Common myeloid progenitor, CD34-positive (primary cell): ENCODE measurements around the gene NAA50.

Source experiments
- CTCF ChIA-PET: fragments of 350-600 bp; sonication (Branson Sonifier 250); formaldehyde crosslinking; loops from one replicate; lab custom pipeline; 2021; ENCODE audit warnings: antibody characterized with exemption; lab: Charles Lee
- POLR2A ChIA-PET: fragments of 350-600 bp; sonication (Branson Sonifier 250); formaldehyde crosslinking; loops from one replicate; lab custom pipeline; 2021; ENCODE audit warnings: antibody characterized with exemption; lab: Charles Lee
- DNase-seq, 3 donors: peaks; one replicate each; pipeline versions ENCODE4 v3.0.0 to v3.0.0-alpha.2; 2013
- H3K27ac ChIP-seq, 2 experiments: 1 replicate in 1 of 2; 2 replicates in 1 of 2; pipeline ENCODE4 v1.7.0; 2013; ENCODE audit warnings: inconsistent platforms in 2 of 2, low read length in 2 of 2, mild to moderate bottlenecking in 2 of 2, low read depth in 1 of 2, moderate library complexity in 1 of 2; ENCODE audit not compliant: severe bottlenecking in 2 of 2, insufficient read depth in 1 of 2, poor library complexity in 1 of 2
- H3K27me3 ChIP-seq, 5 experiments: replicated peaks in 2 of 5; 1 replicate in 3 of 5; 2 replicates in 2 of 5; pipeline versions ENCODE4 v1.6.1 to v1.7.0; 2013; ENCODE audit warnings: low read length in 4 of 5, mild to moderate bottlenecking in 2 of 5, moderate library complexity in 2 of 5, inconsistent platforms in 1 of 5; ENCODE audit not compliant: insufficient read depth in 5 of 5, control insufficient read depth in 4 of 5
- H3K36me3 ChIP-seq, 4 experiments: 1 replicate in 2 of 4; 2 replicates in 2 of 4; pipeline versions ENCODE4 v1.6.1 to v1.7.0; 2013; ENCODE audit warnings: low read length in 3 of 4, control low read depth in 1 of 4, mild to moderate bottlenecking in 1 of 4; ENCODE audit not compliant: control insufficient read depth in 4 of 4, insufficient read depth in 4 of 4
- H3K4me1 ChIP-seq, 4 experiments: 1 replicate in 3 of 4; 2 replicates in 1 of 4; pipeline versions ENCODE4 v1.6.1 to v1.7.1; 2013; ENCODE audit warnings: low read length in 3 of 4, mild to moderate bottlenecking in 3 of 4, control low read depth in 1 of 4, inconsistent platforms in 1 of 4, moderate library complexity in 1 of 4; ENCODE audit not compliant: control insufficient read depth in 4 of 4, insufficient read depth in 4 of 4; ENCODE audit errors: control extremely low read depth in 1 of 4
- H3K4me3 ChIP-seq, 7 experiments: 1 replicate in 4 of 7; 2 replicates in 3 of 7; pipeline versions ENCODE4 v1.5.1 to v1.7.0; 2013; ENCODE audit warnings: mild to moderate bottlenecking in 7 of 7, low read length in 6 of 7, moderate library complexity in 6 of 7, inconsistent platforms in 2 of 7, low read depth in 2 of 7, control low read depth in 1 of 7; ENCODE audit not compliant: insufficient read depth in 4 of 7, control insufficient read depth in 1 of 7; ENCODE audit errors: extremely low read depth in 1 of 7
- H3K9me3 ChIP-seq, 5 experiments: 1 replicate in 4 of 5; 2 replicates in 1 of 5; pipeline versions ENCODE4 v1.6.1 to v1.7.1; 2013; ENCODE audit warnings: low read length in 4 of 5, mild to moderate bottlenecking in 2 of 5, inconsistent platforms in 1 of 5, low read depth in 1 of 5, moderate library complexity in 1 of 5; ENCODE audit not compliant: control insufficient read depth in 4 of 5, insufficient read depth in 2 of 5; ENCODE audit errors: control extremely low read depth in 1 of 5
- WGBS: methylation state at CpG from one replicate; pipeline ENCODE4 v1.1.5; 2013; ENCODE audit not compliant: insufficient coverage; 5-methylcytosine and 5-hydroxymethylcytosine counted together

The NAA50 gene

GRCh38 chr3:113744941-113745755, 901 bp downstream of the NAA50 start:
- no peaks in the 10 kb centered on the region for H3K9me3 ChIP-seq
- no peaks in the 10 kb centered on the region for H3K27me3 ChIP-seq
- H3K4me3 ChIP-seq, result peak overlapping the region; percentile 68 to 100 (median 93)
- ChIA-PET CTCF (interaction anchor here (0.6 to 5.3 kb wide), 26 partner anchors 10 to 309 kb away, joined by 3 to 46 read pairs (median 4); partner anchors contain the start of gene GRAMD1C), POLR2A (interaction anchor here (0.6 to 1.3 kb wide), 8 partner anchors 10 to 248 kb away, joined by 3 to 9 read pairs (median 3); no protein-coding TSS in a partner anchor)
- DNase-seq, result peak; percentile 93 to 96 (median 95)
- H3K36me3 ChIP-seq, result peaks cover 0 to 5% (median 0%) of the 10 kb centered on the region in 4 experiments
- peak overlapping the region; percentile 97 to 100 for H3K27ac ChIP-seq
- WGBS, result under 1% methylated on average over 19 of the region's 35 CpGs
- H3K4me1 ChIP-seq, result peaks cover 33 to 76% (median 50%) of the 10 kb centered on the region in 4 experiments

- 69% methylated on average over 3 of the region's 7 CpGs for WGBS
- CTCF ChIA-PET, result interaction anchor here (2.7 to 5.3 kb wide), 2 partner anchors 8 to 21 kb away, joined by 13 to 46 read pairs; no protein-coding TSS in a partner anchor
Measured at GRCh38 chr3:113743006-113743630, 2.9 kb downstream of the NAA50 start.

GRCh38 chr3:113741620-113742019, 4.4 kb downstream of the NAA50 start:
- H3K9me3 ChIP-seq, result no peaks in the 10 kb centered on the region
- ChIA-PET CTCF (interaction anchor here (0.8 to 2.3 kb wide), 4 partner anchors 10 to 164 kb away, joined by 3 to 6 read pairs (median 4); no protein-coding TSS in a partner anchor), POLR2A (no interaction called here)
- no peak overlapping the region for H3K27ac ChIP-seq
- H3K36me3 ChIP-seq, result peaks cover 0 to 5% (median 0%) of the 10 kb centered on the region in 4 experiments
- H3K4me3 ChIP-seq, result no peak overlapping the region
- WGBS, result no CpG with 5 or more reads among the region's 1 CpG
- H3K4me1 ChIP-seq, result peaks cover 12 to 53% (median 30%) of the 10 kb centered on the region in 4 experiments
- DNase-seq, result no peak
- no peaks in the 10 kb centered on the region for H3K27me3 ChIP-seq

More at GRCh38 chr3:113743006-113743630, 2.9 kb downstream of the NAA50 start:
- Histone ChIP-seq H3K9me3 (no peaks in the 10 kb centered on the region), H3K36me3 (peaks cover 0 to 5% (median 0%) of the 10 kb centered on the region in 4 experiments), H3K27me3 (no peaks in the 10 kb centered on the region), H3K27ac (no peak overlapping the region), H3K4me1 (peaks cover 21 to 57% (median 35%) of the 10 kb centered on the region in 4 experiments), H3K4me3 (peak overlapping the region in 1 of 7 experiments; percentile 40)
- POLR2A ChIA-PET, result no interaction called here
- DNase-seq, result peak in 1 of 3 donors; percentile 26

GRCh38 chr3:113741086-113741485, 5.0 kb downstream of the NAA50 start:
- no peak overlapping the region for H3K4me3 ChIP-seq
- 29% methylated on average over 1 of the region's 5 CpGs for WGBS
- H3K4me1 ChIP-seq, result peaks cover 12 to 52% (median 31%) of the 10 kb centered on the region in 4 experiments
- H3K9me3 ChIP-seq, result no peaks in the 10 kb centered on the region
- ChIA-PET CTCF (interaction anchor here (0.9 to 2.3 kb wide), 11 partner anchors 9 to 414 kb away, joined by 3 to 6 read pairs (median 4); no protein-coding TSS in a partner anchor), POLR2A (no interaction called here)
- no peaks in the 10 kb centered on the region for H3K27me3 ChIP-seq
- H3K36me3 ChIP-seq, result peaks cover 0 to 5% (median 0%) of the 10 kb centered on the region in 4 experiments
- DNase-seq, result peak in 1 of 3 donors; percentile 36
- no peak overlapping the region for H3K27ac ChIP-seq

GRCh38 chr3:113736548-113737089, 9.4 kb downstream of the NAA50 start:
- H3K27ac ChIP-seq, result no peak overlapping the region
- DNase-seq, result peak; percentile 77 to 87 (median 81)
- H3K27me3 ChIP-seq, result no peaks in the 10 kb centered on the region
- no peaks in the 10 kb centered on the region for H3K9me3 ChIP-seq
- H3K4me3 ChIP-seq, result peak overlapping the region in 1 of 7 experiments; percentile 6
- peaks cover 0 to 13% (median 2%) of the 10 kb centered on the region in 4 experiments for H3K36me3 ChIP-seq
- POLR2A ChIA-PET, result interaction anchor here (0.5 kb wide), 1 partner anchor 1356 kb away, joined by 3 read pairs; no protein-coding TSS in a partner anchor
- H3K4me1 ChIP-seq, result peaks cover 0 to 20% (median 10%) of the 10 kb centered on the region in 4 experiments
- CTCF ChIA-PET, result interaction anchor here (0.7 to 3.7 kb wide), 21 partner anchors 9 to 682 kb away, joined by 3 to 46 read pairs (median 4); partner anchors contain the start of genes ATP6V1A, GRAMD1C and NAA50
- WGBS, result 0% methylated on average over 1 of the region's 3 CpGs

GRCh38 chr3:113731694-113732093, 14.4 kb downstream of the NAA50 start:
- POLR2A ChIA-PET, result no interaction called here
- peaks cover 0 to 4% (median under 1%) of the 10 kb centered on the region in 4 experiments for H3K4me1 ChIP-seq
- H3K4me3 ChIP-seq, result no peak overlapping the region
- CTCF ChIA-PET, result interaction anchor here (0.9 to 1.7 kb wide), 6 partner anchors 9 to 424 kb away, joined by 3 to 7 read pairs (median 5); no protein-coding TSS in a partner anchor
- no peak overlapping the region for H3K27ac ChIP-seq
- H3K36me3 ChIP-seq, result peaks cover 3 to 19% (median 4%) of the 10 kb centered on the region in 4 experiments
- no peaks in the 10 kb centered on the region for H3K27me3 ChIP-seq
- no peaks in the 10 kb centered on the region for H3K9me3 ChIP-seq
- DNase-seq, result no peak
- 100% methylated on average over 2 of the region's 4 CpGs for WGBS
